ENCODE results near the gene RBFOX2. TPM values are rescaled to one million over a fixed set of nuclear protein-coding genes. Genes with fewer than 3 reads are reported as not detected.

The RBFOX2 gene
- total and polyA plus RNA-seq, 4 donors = 14.2 to 53.6 (median 25.6) TPM

DNA sequence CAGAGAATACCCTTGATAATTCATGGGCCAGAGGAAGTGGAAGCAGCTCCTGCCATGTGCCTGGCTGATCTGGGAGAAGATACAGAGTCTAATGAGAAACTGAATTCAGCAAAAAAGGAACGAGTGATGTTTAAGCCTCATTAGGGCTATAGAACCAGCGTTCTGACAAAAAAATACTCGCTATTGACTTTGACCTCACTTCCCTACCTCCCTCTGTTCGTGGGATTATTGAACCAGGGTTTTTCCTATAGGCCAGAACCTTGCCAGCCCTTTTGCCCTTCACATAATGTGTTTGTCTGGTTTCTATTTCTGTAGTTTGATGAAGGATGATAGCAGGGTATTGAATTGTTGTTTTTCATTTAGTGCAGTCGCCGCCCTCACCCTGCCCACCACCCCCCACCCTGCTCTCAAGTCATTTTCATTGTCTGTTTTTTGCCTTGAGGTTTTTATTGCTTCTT is 7.6 kb upstream of the RBFOX2 start:
- Histone ChIP-seq H3K9ac (ENCODE audit: low read depth in 1 of 2, low read length in 2 of 2) (peak overlapping the region in 1 of 2 donors; percentile 51), H3K27ac (ENCODE audit: low read depth in 1 of 2, low read length in 2 of 2) (peak overlapping the region; percentile 27 to 53)

GRCh38 chr22:36032611-36033010 is 4.0 kb upstream of the RBFOX2 start:
- WGBS = 95% methylated on average over 6 of the region's 6 CpGs
- Histone ChIP-seq H3K9ac (ENCODE audit: low read depth in 1 of 2, low read length in 2 of 2) (no peak overlapping the region), H3K36me3 (ENCODE audit: control insufficient read depth in 4 of 4, insufficient read depth in 3 of 4, low read depth in 1 of 4, low read length in 3 of 4) (no peaks in the 10 kb centered on the region), H3K4me1 (ENCODE audit: control insufficient read depth in 4 of 4, insufficient read depth in 4 of 4, low read length in 3 of 4) (peaks cover 7 to 50% (median 41%) of the 10 kb centered on the region in 4 donors), H3K9me3 (ENCODE audit: control insufficient read depth in 4 of 4, low read length in 3 of 4) (no peaks in the 10 kb centered on the region), H3K27ac (ENCODE audit: low read depth in 1 of 2, low read length in 2 of 2) (no peak overlapping the region), H3K27me3 (ENCODE audit: control insufficient read depth in 4 of 4, insufficient read depth in 4 of 4, low read length in 3 of 4) (no peaks in the 10 kb centered on the region), H3K4me3 (ENCODE audit: low read depth in 1 of 3, low read length in 3 of 3) (no peak overlapping the region)
- TF ChIP-seq EGR1 (IDR thresholded peaks at IDR 0.05; ENCODE audit: low read depth in 2 of 2) = no peak
- TF ChIP-seq FOXA2 (IDR thresholded peaks at IDR 0.05) = no peak
- no peak for TF ChIP-seq REST (IDR thresholded peaks at IDR 0.05)
- TF ChIP-seq GABPA (IDR thresholded peaks at IDR 0.05 in 1 of 2, conservative IDR thresholded peaks at IDR 0.05 in 1 of 2) = no peak
- TF ChIP-seq NR2F2 (IDR thresholded peaks at IDR 0.05) = no peak
- TF ChIP-seq TAF1 (conservative IDR thresholded peaks at IDR 0.05) = no peak
- no peak for DNase-seq (ENCODE audit: low spot score)

More for the DNA sequence above, 7.6 kb upstream of the RBFOX2 start:
- no peak for DNase-seq (ENCODE audit: low spot score)
- Histone ChIP-seq H3K9me3 (ENCODE audit: control insufficient read depth in 4 of 4, low read length in 3 of 4) (no peaks in the 10 kb centered on the region), H3K27me3 (ENCODE audit: control insufficient read depth in 4 of 4, insufficient read depth in 4 of 4, low read length in 3 of 4) (no peaks in the 10 kb centered on the region), H3K36me3 (ENCODE audit: control insufficient read depth in 4 of 4, insufficient read depth in 3 of 4, low read depth in 1 of 4, low read length in 3 of 4) (peaks cover 0 to 7% (median 0%) of the 10 kb centered on the region in 4 donors), H3K4me1 (ENCODE audit: control insufficient read depth in 4 of 4, insufficient read depth in 4 of 4, low read length in 3 of 4) (peaks cover 7 to 38% (median 32%) of the 10 kb centered on the region in 4 donors), H3K4me3 (ENCODE audit: low read depth in 1 of 3, low read length in 3 of 3) (no peak overlapping the region)
- 19% methylated on average over 6 of the region's 6 CpGs for WGBS
- TF ChIP-seq JUND (IDR thresholded peaks at IDR 0.05) = no peak
- TF ChIP-seq RXRA (IDR thresholded peaks at IDR 0.05) = peak; percentile 78 to 85
- TF ChIP-seq, protein P1, sequence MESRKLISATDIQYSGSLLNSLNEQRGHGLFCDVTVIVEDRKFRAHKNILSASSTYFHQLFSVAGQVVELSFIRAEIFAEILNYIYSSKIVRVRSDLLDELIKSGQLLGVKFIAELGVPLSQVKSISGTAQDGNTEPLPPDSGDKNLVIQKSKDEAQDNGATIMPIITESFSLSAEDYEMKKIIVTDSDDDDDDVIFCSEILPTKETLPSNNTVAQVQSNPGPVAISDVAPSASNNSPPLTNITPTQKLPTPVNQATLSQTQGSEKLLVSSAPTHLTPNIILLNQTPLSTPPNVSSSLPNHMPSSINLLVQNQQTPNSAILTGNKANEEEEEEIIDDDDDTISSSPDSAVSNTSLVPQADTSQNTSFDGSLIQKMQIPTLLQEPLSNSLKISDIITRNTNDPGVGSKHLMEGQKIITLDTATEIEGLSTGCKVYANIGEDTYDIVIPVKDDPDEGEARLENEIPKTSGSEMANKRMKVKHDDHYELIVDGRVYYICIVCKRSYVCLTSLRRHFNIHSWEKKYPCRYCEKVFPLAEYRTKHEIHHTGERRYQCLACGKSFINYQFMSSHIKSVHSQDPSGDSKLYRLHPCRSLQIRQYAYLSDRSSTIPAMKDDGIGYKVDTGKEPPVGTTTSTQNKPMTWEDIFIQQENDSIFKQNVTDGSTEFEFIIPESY (IDR thresholded peaks at IDR 0.05) = no peak
- TF ChIP-seq ATF3 (IDR thresholded peaks at IDR 0.05) = peak; percentile 10
- no peak for TF ChIP-seq REST (IDR thresholded peaks at IDR 0.05)
- peak; percentile 64 for TF ChIP-seq SP1 (IDR thresholded peaks at IDR 0.05)
- TF ChIP-seq RAD21 (IDR thresholded peaks at IDR 0.05) = peak in 1 of 2 donors; percentile 35
- peak; percentile 67 to 71 for TF ChIP-seq HNF4A (conservative IDR thresholded peaks at IDR 0.05)
- TF ChIP-seq YY1 (IDR thresholded peaks at IDR 0.05) = peak; percentile 24
- TF ChIP-seq FOXA2 (IDR thresholded peaks at IDR 0.05) = peak; percentile 40
